Anterior cingulate cortex (tissue), 58 donors: Measurements from ENCODE around the gene LRPAP1.
A peak's percentile ranks its signal among the peaks of the same experiment; 100 is the strongest.
"Not testable (repeated sequence)": the region's sequence is repeated elsewhere in the genome, so short reads cannot be mapped to it uniquely, and the experiment has no call there.

ENCODE experiments used
- DNase-seq, 58 donors: peaks; one replicate each; lab custom pipeline; 2025; lab: John Stamatoyannopoulos, UW

Gene LRPAP1

DNA sequence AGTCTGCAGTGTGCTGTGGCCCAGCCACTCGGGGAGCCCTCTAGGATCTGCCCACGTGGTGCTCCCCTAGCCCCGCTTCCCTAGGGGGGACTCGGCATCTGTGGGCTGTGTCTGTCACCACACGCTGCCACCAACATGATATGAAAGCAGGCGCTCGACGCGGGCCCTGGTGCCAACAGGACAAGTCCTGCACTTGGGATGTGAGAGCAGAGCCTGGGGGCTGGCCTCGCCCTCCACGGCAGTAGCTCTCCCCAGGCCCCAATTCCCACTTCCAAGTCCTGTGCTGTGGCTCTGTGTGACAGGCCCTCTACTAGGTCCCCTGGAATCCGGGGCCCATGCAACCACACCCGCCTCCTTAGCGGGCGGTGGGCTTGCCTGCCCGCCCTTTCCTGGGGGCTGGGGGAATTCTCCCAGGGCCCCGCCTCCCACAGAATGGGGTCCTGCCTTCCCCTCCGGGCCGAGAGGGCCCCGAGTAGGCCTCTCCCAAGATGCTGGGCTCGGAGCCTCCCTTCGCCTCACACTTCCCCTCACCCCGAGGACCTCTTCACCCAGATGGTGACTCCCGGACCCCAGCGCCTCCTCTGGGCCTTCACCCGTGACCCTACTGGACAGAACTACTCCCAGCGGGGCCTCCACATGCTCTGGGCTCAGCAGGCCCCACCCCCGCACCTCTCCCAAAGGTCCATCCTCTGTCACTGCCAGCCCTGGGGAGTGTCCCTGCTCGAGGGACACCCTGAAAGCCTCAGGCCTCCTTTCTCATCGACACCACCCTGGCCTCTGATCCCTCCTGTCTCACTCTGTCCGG is 11.2 kb downstream of the LRPAP1 start:
- no peak for DNase-seq

DNA sequence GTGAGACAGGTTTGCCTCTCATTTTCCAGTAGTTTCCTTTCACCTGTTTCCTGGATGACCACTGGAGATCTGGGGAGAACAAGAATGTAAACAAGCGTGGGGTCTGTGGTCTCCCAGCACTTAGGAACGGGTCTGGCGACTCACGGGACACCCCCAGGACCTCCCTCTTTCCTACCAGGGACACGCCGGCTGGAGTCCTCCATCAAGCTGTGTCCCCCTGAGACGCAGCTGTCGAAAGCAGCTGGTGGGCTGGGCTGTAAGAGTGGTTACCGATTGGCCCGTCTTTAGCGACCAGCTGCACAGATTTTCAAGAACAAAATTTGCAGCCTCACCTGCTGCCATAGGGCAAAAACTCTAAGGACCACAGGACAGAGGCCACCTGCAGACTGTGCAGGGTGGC is 11.9 kb downstream of the LRPAP1 start:
- DNase-seq: no peak

DNA sequence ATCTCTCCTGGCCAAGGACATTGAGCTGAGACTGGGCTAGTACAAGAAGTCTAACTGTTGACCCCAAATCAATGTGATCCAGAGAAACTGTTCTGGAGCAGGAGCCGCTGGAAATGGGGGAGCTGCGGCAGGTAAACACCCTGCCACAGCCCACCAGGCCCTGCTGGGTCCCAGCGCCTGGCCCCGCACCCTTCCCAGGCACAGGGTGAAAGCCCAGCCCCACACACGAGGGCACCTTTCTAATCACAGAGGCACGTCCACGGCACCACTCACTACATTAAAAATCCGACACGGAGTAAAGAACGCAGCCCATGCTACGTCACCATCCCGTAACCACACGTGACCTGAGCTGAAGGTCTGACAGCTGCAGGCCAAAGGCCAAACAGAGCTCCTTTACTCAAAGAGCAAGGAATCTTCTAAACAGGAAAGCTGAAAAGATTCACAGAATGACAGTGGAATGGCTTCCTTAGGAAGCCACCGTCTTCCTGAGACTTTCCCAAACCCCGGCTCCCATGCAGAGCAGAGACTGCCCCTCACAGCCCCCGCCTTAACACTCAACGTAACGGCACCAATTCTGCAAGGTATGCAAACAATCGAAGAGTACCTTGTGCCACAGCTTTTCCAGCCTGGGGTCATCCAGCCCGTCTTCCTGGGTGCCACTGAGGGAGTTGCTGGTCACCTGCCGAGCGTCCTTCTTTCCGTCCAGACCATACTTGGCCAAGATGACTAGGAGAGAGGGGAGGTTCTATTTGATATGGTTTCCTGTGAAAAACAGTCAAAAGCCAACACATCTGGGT is 12.6 kb downstream of the LRPAP1 start:
- DNase-seq: no peak

DNA sequence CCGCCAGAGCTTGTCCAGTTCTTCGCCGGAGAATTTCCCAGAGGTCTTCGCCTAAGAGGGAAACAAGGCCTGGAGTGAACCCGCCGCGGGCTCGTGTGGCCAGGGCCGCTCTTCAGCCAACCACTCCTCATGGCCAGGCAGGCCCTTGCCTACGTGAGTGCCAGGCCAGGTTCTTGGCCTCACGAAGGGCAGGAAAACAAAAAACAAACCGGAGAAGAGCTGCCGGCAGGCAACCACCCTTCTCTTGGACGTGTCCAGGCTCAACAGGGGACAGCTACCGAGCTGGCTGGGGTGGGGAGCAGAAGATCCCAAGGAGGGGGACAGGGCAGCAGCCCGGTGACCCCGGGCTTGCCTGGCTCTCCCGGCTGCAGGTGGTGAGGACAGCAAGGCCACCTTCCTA is 13.3 kb downstream of the LRPAP1 start:
- no peak for DNase-seq

DNA sequence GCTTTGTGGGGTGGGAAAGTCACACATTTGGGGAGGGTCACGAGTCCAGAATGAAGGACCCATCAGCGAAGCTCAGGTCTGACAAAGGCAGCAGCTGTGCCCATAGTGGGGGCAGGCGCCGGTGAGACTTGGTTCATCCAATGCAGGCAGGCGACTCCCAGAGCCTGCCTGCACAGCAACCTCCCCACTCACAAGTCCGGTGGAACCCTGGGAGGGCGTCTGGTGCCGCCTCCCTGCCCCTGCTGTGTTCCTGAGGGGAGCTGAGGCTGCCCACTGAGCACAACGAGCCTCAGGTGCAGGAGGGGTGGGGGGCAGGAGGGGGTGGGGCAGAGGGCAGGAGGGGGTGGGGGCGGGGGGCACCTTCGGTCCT is 13.7 kb downstream of the LRPAP1 start:
- DNase-seq: no peak

DNA sequence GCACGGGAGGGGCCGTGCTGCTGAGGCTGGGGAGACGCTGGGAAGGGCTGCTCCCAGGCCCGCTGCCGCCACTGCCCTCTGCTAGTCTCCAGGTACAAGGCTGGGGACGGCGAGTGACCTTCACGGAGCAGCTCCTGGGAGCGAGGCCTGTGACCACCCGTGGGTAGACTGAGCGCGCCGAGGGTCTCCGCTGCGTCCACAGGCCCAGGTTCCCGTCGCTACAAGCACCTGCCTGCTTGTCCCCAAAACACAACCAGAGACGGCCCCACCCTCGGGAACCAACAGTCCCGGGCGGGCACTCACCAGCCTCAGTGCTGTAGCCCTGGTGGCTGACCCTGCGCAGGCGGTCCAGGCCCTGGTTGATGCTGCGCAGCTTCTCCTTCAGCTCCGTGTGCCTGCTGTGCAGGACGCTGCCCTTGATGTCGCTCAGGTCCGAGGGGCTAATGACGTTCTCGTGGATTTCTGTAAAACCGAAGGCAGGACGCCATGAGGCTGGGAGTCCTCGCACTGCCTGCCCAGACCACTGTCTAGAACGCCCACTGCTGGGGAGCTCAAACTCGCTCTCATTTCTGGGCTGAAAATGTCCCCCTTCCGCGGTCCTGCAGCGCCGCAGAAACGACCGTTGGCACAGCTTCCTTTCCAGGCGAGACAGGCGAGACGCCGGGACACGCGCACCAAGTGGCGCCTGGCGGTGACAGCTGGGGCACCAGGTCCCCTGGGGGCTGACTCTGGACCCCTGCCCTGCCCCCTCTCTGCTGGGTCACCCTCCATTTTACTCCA is 14.3 kb downstream of the LRPAP1 start:
- no peak for DNase-seq

DNA sequence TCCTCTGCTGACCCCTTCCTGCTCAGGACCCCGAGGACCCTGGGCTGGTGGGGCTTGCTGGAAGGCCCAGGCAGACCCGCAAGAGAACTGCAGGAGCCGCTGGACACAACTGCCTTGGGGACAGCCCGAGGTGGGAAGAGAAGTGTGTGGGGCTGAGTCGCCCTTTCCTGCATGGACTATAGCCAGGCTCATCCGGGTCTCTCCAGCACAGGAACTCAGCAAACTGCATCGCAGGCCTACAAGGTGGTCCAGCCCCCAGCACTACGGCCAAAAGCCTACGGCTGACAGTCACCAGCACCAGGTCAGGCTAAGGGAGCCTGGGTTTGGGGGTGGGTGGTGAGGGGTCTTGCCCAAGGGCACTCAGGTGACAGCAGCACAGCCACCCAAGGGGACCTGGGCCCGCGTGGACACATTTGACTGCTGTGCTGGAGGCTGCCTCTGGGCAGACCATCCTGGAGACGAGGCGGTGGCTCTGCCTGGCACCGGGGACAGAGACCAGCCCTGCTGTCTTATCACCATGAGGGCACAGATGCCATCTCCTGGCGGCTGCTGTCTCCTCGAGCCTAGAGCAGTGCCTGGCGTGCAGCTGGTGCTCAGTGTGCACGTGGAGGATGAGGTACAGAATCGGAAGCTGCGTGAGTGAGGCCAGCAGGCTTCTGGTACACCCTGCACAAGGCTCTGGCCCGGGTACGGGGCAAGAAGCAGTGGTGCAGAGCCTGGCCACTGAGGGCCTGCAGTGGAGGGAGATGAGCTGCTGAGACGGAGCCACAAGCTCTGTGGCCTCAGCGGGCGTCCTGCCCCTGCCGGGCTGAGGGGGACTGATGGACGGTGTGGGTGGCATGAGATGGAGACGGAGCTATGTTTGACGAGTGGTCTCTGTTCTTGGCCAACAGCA is 15.1 kb downstream of the LRPAP1 start:
- DNase-seq: no peak

DNA sequence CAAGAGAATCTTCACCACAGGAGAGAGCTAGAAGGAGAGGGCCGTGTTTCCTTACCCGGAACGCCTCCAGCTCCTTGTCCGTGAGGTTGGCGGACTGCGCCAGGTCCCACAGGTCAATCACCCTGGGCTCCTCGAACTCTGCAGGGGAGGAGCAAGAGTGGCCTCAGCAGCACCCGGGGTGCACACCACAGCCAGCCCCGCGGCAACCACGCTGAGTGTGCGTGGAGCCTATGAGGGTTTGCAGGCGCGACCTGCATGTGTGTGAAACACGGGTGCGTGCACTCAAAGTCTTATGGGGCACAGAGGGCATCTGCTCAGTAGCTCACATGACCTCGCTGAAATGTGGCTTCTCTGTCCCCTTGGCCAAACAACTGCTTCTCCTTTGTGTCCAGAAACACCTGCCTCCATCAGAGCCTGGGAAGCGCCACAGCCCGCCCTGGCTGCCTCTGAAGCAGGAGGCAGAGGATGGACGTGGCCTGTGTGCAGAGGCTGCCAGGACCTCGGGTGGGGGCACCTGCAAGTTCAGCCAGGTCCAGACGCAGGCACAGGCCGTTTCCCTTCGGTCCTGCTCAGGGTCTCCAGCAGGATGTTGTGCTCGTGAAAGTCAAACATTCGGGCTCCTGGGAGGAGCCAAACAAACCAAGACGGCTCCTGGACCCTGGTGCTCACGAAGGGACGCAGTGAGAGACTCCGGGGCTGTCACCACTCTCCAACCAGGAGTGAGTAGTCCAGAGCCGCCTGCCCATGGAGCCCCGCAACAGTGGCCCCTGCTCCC is 16.0 kb downstream of the LRPAP1 start:
- DNase-seq: no peak

DNA sequence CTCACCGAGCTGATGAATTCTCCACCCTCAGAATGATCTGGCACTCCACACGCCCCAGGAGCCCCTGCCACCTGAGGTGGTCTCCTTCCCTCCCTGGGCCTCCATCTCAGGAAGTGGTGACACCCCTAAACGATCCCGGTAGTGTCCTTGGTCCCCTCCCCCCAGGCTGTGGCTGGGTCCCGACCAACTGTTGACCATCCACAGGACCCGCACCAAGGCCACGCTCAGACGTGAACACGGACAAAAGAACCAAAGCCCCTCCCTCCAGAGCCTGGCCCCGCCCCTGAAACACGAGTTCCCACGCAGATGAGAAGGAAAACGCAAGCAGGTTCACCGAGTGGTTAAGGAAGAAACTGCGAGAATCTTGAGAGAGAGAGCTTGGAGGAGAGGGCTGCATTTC is 16.6 kb downstream of the LRPAP1 start:
- DNase-seq: no peak

DNA sequence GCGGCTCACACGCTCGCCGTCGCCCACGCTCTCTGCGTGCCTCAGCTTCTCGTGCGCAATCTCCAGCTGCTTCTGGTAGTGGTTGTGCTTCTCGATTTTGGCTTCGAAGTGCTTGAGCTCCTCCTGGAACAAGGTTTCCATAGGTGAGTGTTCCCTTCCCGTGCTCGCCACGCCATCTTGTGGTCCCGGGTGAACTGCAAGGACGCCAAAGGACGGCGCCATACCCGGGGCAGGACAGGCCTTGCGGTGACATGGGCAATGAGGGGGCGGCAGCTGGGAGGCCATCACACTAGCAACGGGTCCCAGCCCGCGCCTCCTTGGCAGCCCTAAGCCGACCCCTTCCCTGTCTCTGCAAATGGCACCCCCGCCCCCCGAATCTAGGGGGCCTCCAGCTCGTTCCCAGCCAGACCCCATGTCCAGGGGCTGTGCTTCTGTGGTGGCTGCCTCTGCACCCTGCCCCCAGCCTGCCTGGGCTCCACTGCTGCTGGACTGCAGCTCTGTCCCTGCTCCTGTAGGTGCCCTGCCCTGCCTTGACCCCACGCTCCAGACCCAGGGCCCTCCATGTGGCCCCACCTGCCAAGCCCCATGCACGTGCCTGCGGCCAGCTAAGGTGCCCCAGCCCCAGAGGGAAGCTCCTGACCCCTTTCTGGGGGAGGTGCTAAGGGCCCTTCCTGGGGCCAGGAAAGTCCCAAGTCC is 17.3 kb downstream of the LRPAP1 start:
- DNase-seq: peak in 1 of 58 donors; percentile 50

DNA sequence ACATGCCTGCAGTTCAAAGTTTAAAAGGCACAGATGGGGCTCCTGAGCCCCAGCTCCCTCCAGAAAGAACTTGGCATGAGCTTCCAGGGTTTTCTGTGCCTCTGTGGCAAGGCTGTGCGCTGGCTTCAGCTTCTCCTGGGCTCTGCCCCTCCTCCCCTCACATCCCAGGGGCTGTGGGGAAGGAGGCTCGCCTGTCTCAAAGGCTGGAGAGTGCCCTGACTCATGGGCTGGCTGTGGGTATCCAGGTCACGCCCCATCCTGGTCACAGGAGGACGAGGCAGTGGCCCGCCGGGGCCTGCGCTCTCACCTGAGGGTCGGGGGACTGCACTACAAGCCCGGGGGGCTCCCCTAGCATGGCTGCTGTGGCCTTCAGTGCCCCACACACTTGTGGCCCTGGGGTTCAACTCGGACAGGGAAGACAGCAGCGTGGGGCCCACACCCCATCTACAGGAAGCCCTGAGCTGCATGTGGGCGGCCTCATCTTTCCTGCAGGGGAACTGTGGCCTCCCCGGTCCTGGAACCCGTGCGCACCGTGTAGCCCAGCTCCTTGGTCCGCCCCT is 17.9 kb downstream of the LRPAP1 start:
- no peak for DNase-seq

DNA sequence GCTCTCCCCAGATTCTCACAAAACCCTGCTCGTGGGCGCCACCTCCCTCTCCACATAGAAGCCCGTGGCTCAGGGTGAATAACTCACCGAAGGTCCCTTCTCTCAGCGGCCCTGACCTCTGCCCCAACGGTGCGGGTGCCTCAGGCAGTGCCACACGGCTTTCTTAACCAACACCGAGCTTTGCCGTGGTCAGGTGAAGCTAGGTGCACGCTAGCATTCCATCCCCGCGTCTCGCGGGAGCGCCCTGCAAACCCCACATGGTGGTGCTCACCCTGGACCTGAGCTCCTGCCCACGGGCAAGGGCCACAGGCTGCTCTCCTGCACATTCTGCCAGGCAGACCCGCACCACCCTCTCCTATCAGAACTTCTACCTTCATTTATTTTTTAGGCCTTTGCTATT is 18.4 kb downstream of the LRPAP1 start:
- no peak for DNase-seq

DNA sequence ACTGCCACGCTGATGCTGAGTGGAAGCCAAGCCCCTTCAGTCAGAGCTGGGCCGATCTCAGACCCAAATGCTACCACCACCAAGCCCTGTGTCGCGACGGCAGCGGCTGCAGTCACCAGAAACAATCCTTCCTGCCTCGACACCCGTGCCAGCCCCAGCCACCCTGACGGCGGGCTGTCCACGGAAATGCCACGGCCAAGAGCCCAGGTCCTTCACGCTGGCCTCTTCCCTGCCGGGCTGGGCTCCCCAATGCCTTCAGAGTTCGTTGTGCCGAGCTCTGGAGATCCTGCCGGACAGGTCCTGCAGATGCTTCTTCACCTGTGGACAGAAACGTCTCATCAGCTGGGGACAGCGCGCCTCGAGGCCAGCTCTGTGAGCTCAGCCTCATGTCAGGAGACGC is 19.5 kb downstream of the LRPAP1 start:
- no peak for DNase-seq

DNA sequence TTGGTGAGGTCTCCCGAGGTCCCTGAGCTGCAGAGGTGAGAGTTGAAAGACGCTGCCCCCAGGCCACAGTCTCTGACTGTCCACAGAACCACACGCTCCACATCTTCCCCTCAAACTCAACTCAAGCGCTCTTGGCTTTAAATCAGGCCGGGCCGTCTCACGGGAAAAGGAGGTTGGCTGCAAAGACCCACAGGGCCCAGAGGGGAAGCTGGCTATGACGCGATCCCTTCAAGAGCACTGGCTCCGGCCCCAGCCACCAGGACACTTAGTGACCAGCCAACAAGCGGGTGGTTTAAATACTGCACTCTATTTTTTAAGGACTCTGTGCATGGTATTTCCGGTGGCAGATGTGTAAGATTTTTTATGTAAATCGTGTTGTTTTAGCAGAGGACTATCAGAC is 19.9 kb downstream of the LRPAP1 start:
- no peak for DNase-seq

DNA sequence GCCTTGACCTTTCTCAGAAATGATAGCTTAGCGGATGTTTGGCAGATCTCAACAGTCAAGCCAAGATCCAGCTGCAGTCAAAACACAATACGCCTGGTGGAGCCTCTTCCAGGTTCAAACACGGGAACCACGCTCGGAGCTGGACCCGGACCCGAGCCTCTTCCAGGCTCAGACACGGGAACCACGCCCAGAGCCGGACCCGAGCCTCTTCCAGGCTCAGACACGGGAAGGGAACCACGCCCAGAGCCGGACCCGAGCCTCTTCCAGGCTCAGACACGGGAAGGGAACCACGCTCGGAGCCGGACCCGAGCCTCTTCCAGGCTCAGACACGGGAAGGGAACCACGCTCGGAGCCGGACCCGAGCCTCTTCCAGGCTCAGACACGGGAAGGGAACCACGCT is 20.6 kb downstream of the LRPAP1 start:
- not testable (repeated sequence) for DNase-seq

DNA sequence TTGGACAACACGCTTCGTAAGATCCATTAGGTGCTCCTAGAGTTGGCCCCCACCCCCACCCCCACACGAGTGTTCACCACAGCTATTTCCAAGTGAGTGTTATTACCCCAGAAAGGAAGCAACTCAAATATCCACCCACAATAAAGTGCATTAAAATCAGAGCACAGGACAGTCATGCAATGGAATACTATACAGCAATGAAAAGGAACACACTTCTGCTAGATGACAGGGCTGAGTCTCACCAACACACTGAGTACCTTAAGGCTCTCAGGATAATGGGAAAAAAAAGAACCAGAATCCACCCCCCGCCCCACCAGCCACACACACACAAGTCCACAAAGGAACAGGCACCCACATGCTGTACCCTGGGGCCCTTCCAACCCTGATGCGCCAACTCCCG is 21.0 kb downstream of the LRPAP1 start:
- no peak for DNase-seq

DNA sequence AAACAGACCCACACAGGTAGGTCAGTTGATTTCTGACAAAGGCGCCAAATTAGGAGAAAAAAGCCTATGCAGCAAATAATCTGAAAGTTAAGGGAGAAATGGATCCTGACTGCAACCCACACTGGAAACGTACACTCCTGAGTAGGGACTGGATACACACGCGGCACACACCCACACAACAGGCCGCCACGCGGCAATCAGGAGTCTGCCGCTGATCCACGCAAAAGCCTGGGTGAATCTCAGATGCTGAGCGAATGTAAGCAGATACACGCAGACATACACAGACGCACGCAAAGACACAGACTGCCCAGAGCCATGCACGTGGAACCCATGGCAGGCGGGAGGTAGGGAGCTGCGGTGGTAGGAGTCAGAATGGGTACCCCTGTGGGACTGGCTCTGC is 21.7 kb downstream of the LRPAP1 start:
- DNase-seq: peak in 1 of 58 donors; percentile 14

DNA sequence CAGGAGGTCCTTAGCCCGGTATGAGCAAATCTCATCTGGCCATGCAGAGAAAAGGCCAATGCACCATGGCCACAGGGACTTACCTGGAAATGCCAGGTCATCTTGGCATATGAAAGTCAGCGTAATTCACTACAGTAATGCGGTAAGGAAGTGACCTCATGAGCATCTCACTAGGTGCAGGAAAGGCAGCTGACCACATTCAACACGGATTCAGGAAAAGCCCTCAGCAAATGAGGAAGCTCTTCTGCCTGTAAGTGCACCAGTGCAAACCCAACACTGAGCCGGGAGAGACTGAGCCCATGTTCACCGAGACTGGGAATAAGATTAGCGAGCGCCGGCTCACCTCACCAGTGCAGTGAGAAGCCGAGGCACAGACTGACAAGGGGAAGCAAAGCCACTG is 23.7 kb downstream of the LRPAP1 start:
- DNase-seq: no peak

DNA sequence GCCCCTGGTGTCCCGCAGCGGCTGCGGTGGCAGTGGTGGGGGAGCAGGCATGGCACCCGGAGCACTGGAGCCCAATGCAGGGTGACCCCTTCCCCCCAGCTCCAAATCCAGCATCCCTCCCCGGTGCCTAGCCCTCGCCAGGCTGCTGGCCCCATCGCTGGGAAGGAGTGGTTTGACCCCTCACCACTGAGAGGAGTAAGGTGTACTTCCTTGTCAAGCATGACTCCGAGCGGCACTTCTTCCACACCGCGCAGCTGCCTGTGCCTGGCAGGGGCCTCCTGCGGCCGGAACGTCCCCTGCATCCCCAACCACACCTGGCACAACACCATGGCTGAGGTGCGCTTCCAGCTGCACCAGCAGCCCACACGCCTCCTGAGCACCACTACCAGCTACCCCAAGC is 27.0 kb downstream of the LRPAP1 start:
- no peak for DNase-seq
